ENCODE data around the gene CCR1. TPM values are rescaled to one million over a fixed set of nuclear protein-coding genes. Genes with fewer than 3 reads are reported as not detected.

Gene CCR1
- total RNA-seq, 1 experiment from 2014 or later, result 0.87 TPM

DNA sequence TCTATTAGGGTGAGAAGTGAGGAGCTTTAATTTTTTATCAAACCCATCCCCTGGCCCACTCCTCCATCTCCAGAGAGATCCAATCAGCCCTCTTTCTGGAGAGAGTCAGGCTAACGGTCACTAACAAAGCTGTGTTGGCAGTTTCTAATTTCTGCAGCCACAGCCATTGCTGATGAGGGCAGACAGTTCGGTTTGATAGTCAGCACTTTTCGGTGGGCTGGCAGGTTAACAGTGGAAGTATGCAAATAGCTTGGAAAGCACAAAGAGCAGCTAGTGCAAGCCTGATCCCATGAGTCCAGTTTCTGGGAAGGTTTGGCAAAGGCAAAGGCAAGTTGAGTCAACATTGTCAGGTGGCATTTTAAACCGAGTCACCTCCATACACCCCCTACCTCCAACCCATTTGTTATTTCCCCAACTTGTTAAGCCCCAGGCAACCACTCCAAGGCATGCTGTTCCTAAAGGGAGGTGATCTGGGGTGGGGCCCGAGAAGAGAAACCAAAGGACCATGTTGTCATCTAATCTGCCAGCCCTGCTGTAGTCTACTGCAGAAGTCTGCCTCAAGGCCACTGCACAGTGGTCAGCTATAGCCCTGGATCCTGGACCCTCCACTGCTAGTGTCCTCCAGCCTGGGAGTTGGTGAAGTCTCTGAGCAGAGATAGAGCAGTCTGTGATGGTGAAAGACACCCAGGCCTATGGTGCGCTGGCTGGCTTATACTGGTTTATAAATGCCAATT lies 1.7 kb downstream of the CCR1 start:
- no peak overlapping the region for H3K27ac Mint-ChIP-seq (ENCODE audit: unreplicated experiment)

DNA sequence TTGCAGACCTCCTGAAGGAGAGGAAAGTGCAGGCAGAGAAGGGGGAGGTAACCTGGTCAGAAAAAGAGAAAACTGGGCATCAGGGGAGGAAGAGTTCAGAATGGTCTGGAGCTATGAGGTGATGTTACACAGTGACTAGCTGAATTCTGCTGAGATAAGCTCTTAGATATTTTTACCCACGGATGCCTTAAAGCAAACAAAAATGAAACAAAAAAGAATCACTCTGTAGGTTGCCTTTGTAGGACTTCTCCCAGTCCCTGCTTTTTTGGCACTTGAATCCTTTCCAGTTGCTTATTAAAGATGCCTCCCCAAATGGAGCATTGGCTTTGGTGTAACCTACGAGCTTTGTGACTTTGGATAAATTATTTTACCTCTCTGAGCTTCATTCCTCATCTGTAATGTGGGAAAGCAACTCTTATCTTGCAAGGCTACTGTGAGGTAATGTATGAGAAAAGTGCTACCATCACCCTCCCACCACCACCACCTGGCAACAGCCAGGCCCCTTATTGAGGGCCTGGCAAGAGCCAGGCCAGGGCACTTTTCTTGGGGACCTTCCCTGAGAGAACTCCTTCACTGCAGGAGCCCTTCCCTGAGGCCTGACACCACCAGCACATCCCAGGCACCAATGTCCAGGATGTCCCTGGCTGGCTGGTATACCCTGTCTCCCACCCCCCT lies 2.7 kb downstream of the CCR1 start:
- TF ChIP-seq, protein P1, sequence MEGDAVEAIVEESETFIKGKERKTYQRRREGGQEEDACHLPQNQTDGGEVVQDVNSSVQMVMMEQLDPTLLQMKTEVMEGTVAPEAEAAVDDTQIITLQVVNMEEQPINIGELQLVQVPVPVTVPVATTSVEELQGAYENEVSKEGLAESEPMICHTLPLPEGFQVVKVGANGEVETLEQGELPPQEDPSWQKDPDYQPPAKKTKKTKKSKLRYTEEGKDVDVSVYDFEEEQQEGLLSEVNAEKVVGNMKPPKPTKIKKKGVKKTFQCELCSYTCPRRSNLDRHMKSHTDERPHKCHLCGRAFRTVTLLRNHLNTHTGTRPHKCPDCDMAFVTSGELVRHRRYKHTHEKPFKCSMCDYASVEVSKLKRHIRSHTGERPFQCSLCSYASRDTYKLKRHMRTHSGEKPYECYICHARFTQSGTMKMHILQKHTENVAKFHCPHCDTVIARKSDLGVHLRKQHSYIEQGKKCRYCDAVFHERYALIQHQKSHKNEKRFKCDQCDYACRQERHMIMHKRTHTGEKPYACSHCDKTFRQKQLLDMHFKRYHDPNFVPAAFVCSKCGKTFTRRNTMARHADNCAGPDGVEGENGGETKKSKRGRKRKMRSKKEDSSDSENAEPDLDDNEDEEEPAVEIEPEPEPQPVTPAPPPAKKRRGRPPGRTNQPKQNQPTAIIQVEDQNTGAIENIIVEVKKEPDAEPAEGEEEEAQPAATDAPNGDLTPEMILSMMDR (IDR thresholded peaks at IDR 0.05; ENCODE audit: unreplicated experiment), result no peak
- intact Hi-C loops (cut with micrococcal nuclease; ENCODE audit: unreplicated experiment), result loop anchor here (5.0 kb wide), 1 partner anchor 263 kb away; the partner anchor contains the start of gene CXCR6
- Mint-ChIP-seq H3K27me3 (ENCODE audit: unreplicated experiment) (no peaks in the 10 kb centered on the region), H3K4me3 (ENCODE audit: low read depth, unreplicated experiment) (no peak overlapping the region), H3K4me1 (ENCODE audit: low read depth, unreplicated experiment) (no peaks in the 10 kb centered on the region), H3K9me3 (ENCODE audit: low read depth, unreplicated experiment) (no peaks in the 10 kb centered on the region), H3K27ac (ENCODE audit: unreplicated experiment) (no peak overlapping the region), H3K36me3 (ENCODE audit: insufficient read depth, unreplicated experiment) (peaks cover 8% of the 10 kb centered on the region)
- no TSS peak for BruUV-seq (replicated peaks)
- CTCF ChIA-PET, result no interaction called here
- DNase-seq, result no peak

More for the DNA sequence above, 1.7 kb downstream of the CCR1 start:
- H3K27me3 Mint-ChIP-seq (ENCODE audit: unreplicated experiment), result no peaks in the 10 kb centered on the region
- TF ChIP-seq, protein P1 (IDR thresholded peaks at IDR 0.05; ENCODE audit: unreplicated experiment), result no peak
- BruUV-seq (replicated peaks), result no TSS peak
- CTCF ChIA-PET, result no interaction called here
- H3K4me1 Mint-ChIP-seq (ENCODE audit: low read depth, unreplicated experiment), result no peaks in the 10 kb centered on the region
- H3K9me3 Mint-ChIP-seq (ENCODE audit: low read depth, unreplicated experiment), result no peaks in the 10 kb centered on the region
- no peak overlapping the region for H3K4me3 Mint-ChIP-seq (ENCODE audit: low read depth, unreplicated experiment)
- no peak for DNase-seq
- H3K36me3 Mint-ChIP-seq (ENCODE audit: insufficient read depth, unreplicated experiment), result peaks cover 8% of the 10 kb centered on the region
- intact Hi-C loops (cut with micrococcal nuclease; ENCODE audit: unreplicated experiment), result loop anchor here (5.0 kb wide), 1 partner anchor 264 kb away; the partner anchor contains the start of gene CXCR6

DNA sequence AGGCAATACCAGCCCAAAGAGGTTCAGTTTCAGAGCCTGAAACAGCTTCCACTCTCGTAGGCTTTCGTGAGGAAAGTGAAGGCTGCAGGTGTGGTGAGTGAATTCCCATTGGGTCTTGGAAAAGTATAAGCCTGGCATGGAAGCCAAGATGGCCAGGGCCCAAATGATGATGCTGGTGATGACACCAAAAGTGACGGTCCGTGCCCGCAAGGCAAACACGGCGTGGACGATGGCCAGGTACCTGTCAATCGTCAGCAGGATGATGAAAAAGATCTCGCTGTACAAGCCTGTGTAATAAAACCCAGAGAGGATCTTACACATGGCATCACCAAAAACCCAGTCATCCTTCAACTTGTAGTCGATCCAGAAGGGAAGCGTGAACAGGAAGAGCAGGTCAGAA lies 4.4 kb downstream of the CCR1 start:
- Mint-ChIP-seq H3K27ac (ENCODE audit: unreplicated experiment) (no peak overlapping the region), H3K4me3 (ENCODE audit: low read depth, unreplicated experiment) (no peak overlapping the region), H3K27me3 (ENCODE audit: unreplicated experiment) (no peaks in the 10 kb centered on the region), H3K9me3 (ENCODE audit: low read depth, unreplicated experiment) (no peaks in the 10 kb centered on the region), H3K36me3 (ENCODE audit: insufficient read depth, unreplicated experiment) (peaks cover 8% of the 10 kb centered on the region), H3K4me1 (ENCODE audit: low read depth, unreplicated experiment) (no peaks in the 10 kb centered on the region)
- intact Hi-C loops (cut with micrococcal nuclease; ENCODE audit: unreplicated experiment), result no loop called here
- CTCF ChIA-PET, result no interaction called here
- TF ChIP-seq, protein P1 (IDR thresholded peaks at IDR 0.05; ENCODE audit: unreplicated experiment), result no peak
- no peak for DNase-seq
- BruUV-seq (replicated peaks), result no TSS peak

DNA sequence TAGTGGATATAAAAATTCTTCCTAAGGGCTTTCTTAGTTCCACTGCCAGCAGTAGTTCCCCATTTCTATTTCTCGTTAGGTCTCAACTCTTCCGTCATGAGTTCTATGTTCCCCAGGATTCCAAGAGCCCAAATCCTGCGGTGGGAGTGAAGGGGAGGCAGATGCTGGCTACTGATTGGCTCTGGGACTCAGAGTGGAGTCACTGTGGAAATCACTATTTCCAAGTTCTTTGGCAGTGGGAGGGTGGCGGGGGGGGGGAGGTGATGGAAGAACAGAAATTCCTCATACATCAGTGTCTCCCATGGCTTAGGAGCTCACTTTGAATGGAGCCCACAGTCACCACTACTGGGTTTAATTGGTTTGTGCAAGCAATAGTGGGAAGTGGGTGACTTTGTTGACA lies 5.6 kb downstream of the CCR1 start:
- TF ChIP-seq, protein P1 (IDR thresholded peaks at IDR 0.05; ENCODE audit: unreplicated experiment), result no peak
- H3K27ac Mint-ChIP-seq (ENCODE audit: unreplicated experiment), result no peak overlapping the region
- H3K36me3 Mint-ChIP-seq (ENCODE audit: insufficient read depth, unreplicated experiment), result no peaks in the 10 kb centered on the region
- H3K4me1 Mint-ChIP-seq (ENCODE audit: low read depth, unreplicated experiment), result no peaks in the 10 kb centered on the region
- no TSS peak for BruUV-seq (replicated peaks)
- H3K9me3 Mint-ChIP-seq (ENCODE audit: low read depth, unreplicated experiment), result peaks cover under 1% of the 10 kb centered on the region
- H3K4me3 Mint-ChIP-seq (ENCODE audit: low read depth, unreplicated experiment), result no peak overlapping the region
- CTCF ChIA-PET, result no interaction called here
- DNase-seq, result no peak
- intact Hi-C loops (cut with micrococcal nuclease; ENCODE audit: unreplicated experiment), result no loop called here
- H3K27me3 Mint-ChIP-seq (ENCODE audit: unreplicated experiment), result no peaks in the 10 kb centered on the region
